A673 (cell line): Measurements from ENCODE around the gene ZNF296.

ENCODE experiments used
- EZH2 ChIP-seq: fragments of 200-600 bp; sonication (generic); IDR thresholded peaks from 2 replicates; pipeline ENCODE4 v1.6.1; 2017; ENCODE audit warnings: borderline replicate concordance, low read depth, mild to moderate bottlenecking, mixed read lengths, antibody characterized with exemption, low read length; ENCODE audit not compliant: poor library complexity, severe bottlenecking
- TF ChIP-seq, protein P1 (sequence below): fragments of 300-800, 200-600 bp; sonication (generic); conservative IDR thresholded peaks from 2 replicates; pipeline ENCODE4 v1.5.1; 2017; ENCODE audit warnings: low read depth, mild to moderate bottlenecking, antibody characterized with exemption, low read length, moderate library complexity, mixed read lengths

DNA sequence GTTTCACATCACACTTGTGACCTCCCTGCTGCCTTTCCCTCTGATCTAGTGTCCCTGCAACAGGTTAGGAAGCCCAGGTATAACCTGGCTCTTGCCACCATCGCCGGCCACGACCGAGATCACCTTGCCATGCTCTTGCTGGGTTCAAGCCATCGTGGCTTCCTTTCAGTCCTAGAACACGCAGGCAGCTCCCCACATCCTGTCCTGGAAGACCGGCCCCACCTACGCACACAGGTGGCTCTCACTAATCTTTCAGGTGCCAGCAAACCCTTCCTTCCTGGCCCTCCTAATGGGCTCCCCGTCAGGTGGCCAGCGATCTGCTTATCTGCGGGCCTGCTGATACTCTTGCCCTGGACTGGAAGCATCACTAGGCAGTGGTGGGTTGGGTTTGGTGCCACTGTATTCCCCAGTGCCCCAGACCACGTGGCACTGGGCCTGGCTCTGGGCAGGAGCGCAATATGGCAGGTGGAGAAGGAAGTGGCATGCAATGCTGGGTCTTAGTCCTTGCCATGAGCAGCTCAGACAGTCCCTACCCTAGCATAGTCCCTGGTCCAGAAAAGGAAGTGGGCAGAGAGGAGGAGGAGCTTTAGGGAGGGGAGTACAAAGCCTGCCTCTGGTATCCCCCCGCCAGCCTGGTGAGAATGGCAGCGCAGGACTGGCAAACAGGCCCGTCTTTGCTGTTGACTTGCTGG, 28.5 kb upstream of the ZNF296 start:
- TF ChIP-seq, protein P1, sequence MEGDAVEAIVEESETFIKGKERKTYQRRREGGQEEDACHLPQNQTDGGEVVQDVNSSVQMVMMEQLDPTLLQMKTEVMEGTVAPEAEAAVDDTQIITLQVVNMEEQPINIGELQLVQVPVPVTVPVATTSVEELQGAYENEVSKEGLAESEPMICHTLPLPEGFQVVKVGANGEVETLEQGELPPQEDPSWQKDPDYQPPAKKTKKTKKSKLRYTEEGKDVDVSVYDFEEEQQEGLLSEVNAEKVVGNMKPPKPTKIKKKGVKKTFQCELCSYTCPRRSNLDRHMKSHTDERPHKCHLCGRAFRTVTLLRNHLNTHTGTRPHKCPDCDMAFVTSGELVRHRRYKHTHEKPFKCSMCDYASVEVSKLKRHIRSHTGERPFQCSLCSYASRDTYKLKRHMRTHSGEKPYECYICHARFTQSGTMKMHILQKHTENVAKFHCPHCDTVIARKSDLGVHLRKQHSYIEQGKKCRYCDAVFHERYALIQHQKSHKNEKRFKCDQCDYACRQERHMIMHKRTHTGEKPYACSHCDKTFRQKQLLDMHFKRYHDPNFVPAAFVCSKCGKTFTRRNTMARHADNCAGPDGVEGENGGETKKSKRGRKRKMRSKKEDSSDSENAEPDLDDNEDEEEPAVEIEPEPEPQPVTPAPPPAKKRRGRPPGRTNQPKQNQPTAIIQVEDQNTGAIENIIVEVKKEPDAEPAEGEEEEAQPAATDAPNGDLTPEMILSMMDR: no peak
- TF ChIP-seq EZH2: no peak
